Right atrium auricular region (tissue), 2 donors: ENCODE data around the gene HOXA3. TPM values are rescaled to one million over a fixed set of nuclear protein-coding genes. Genes with fewer than 3 reads are reported as not detected.

Experiments used
- DNase-seq: peaks from one replicate; pipeline ENCODE4 v3.0.0-alpha.2; 2019; ENCODE audit warnings: low spot score
- H3K27ac ChIP-seq, 2 donors: fragments of 200-600 bp; sonication (generic); 1 replicate in 1 of 2; 2 replicates in 1 of 2; pipeline ENCODE4 v1.5.1; 2016 to 2019
- H3K27me3 ChIP-seq, 2 donors: fragments of 200-600 bp; sonication (generic); one replicate each; pipeline versions ENCODE4 v1.5.1 to v1.6.0; 2017 to 2019
- H3K36me3 ChIP-seq: fragments of 200-600 bp; sonication (generic); one replicate; pipeline ENCODE4 v1.5.1; 2016
- H3K4me1 ChIP-seq, 2 donors: fragments of 200-600 bp; sonication (generic); one replicate each; pipeline versions ENCODE4 v1.5.1 to v1.6.0; 2017 to 2019
- H3K4me3 ChIP-seq, 2 donors: fragments of 200-600 bp; sonication (generic); 1 replicate in 1 of 2; 2 replicates in 1 of 2; pipeline ENCODE4 v1.5.1; 2017 to 2019; ENCODE audit warnings: mild to moderate bottlenecking in 1 of 2, moderate library complexity in 1 of 2
- H3K9me3 ChIP-seq, 2 donors: fragments of 200-600 bp; sonication (generic); one replicate each; pipeline ENCODE4 v1.5.1; 2019
- total RNA-seq, 2 donors: library from RNA; depleted of rRNA; stranded (reverse); fragments of >200 nt; gene quantifications; one replicate each; pipeline ENCODE4 v1.1.0, GENCODE V29; 2016
- TF ChIP-seq, protein P1 (sequence below), 2 donors: fragments of 200-600 bp; sonication (generic); IDR thresholded peaks; one replicate each; pipeline ENCODE4 v1.5.1; 2019; ENCODE audit warnings: antibody characterized with exemption in 2 of 2

The HOXA3 gene
- total RNA-seq, 2 donors from 2014 or later = 0.28 to 0.30 TPM

DNA sequence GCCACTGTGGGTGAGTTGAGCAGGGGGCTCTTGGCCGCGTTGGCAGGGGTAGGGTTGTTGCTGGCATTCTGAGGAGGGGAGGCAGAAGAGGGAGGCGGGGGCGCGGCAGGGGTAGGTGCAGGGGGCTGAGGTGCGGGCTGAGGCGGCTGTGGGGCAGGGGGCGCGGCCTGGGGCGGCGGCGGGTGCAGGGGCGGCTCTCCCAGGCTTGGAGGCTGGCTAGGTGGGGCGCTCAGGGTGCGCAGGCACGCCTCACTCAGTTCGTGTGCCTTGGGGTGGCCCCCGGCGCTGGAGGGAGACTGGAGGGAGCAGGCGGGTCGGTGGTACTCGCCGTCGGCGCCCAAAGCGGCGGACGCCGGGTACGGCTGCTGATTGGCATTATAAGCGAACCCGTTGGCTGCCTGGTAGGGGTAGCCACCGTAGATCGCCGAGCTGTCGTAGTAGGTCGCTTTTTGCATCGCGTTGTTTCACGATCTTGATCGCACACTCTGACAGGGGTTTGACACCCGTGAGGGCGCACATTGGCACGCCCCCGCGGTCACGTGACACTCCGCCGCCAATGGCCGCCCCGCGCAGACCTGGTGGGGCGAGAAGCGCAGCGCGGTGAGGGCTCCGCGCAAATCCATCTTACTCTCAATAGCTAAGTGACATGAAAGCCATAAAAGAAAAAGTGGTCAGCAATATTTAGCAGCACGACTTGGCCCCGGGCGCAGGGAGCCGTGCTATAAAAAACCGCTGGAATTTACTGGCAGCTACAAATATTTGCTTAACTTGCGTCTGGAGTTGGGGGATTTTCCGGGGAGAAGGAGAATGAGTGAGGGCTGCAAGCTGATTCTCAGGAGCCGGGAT lies 42.0 kb downstream of the HOXA3 start:
- Histone ChIP-seq H3K27me3 (peaks cover 7 to 43% of the 10 kb centered on the region in 2 donors), H3K9me3 (no peaks in the 10 kb centered on the region), H3K36me3 (no peaks in the 10 kb centered on the region), H3K4me3 (no peak overlapping the region), H3K27ac (no peak overlapping the region), H3K4me1 (peaks cover 0 to 15% of the 10 kb centered on the region in 2 donors)
- DNase-seq = peak; percentile 50
- TF ChIP-seq, protein P1, sequence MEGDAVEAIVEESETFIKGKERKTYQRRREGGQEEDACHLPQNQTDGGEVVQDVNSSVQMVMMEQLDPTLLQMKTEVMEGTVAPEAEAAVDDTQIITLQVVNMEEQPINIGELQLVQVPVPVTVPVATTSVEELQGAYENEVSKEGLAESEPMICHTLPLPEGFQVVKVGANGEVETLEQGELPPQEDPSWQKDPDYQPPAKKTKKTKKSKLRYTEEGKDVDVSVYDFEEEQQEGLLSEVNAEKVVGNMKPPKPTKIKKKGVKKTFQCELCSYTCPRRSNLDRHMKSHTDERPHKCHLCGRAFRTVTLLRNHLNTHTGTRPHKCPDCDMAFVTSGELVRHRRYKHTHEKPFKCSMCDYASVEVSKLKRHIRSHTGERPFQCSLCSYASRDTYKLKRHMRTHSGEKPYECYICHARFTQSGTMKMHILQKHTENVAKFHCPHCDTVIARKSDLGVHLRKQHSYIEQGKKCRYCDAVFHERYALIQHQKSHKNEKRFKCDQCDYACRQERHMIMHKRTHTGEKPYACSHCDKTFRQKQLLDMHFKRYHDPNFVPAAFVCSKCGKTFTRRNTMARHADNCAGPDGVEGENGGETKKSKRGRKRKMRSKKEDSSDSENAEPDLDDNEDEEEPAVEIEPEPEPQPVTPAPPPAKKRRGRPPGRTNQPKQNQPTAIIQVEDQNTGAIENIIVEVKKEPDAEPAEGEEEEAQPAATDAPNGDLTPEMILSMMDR (IDR thresholded peaks at IDR 0.05) = no peak

GRCh38 chr7:27109466-27110185 lies 42.8 kb downstream of the HOXA3 start:
- Histone ChIP-seq H3K27me3 (peaks cover 5 to 40% of the 10 kb centered on the region in 2 donors), H3K27ac (peak overlapping the region in 1 of 2 donors; percentile 66), H3K4me1 (peaks cover 0 to 10% of the 10 kb centered on the region in 2 donors), H3K36me3 (no peaks in the 10 kb centered on the region), H3K4me3 (no peak overlapping the region), H3K9me3 (no peaks in the 10 kb centered on the region)
- peak; percentile 40 for DNase-seq
- TF ChIP-seq, protein P1 (IDR thresholded peaks at IDR 0.05) = no peak

GRCh38 chr7:27108390-27109127 lies 43.8 kb downstream of the HOXA3 start:
- TF ChIP-seq, protein P1 (IDR thresholded peaks at IDR 0.05) = no peak
- Histone ChIP-seq H3K27me3 (peaks cover 7 to 39% of the 10 kb centered on the region in 2 donors), H3K36me3 (no peaks in the 10 kb centered on the region), H3K4me1 (peaks cover 0 to 10% of the 10 kb centered on the region in 2 donors), H3K27ac (peak overlapping the region; percentile 66 to 71), H3K9me3 (no peaks in the 10 kb centered on the region), H3K4me3 (peak overlapping the region; percentile 12 to 38)
- DNase-seq = peak; percentile 57

- Histone ChIP-seq H3K36me3 (no peaks in the 10 kb centered on the region), H3K4me3 (peak overlapping the region; percentile 12 to 38), H3K27me3 (peaks cover 10 to 38% of the 10 kb centered on the region in 2 donors), H3K27ac (peak overlapping the region; percentile 66 to 71), H3K4me1 (peaks cover 0 to 10% of the 10 kb centered on the region in 2 donors), H3K9me3 (no peaks in the 10 kb centered on the region)
- DNase-seq = peak; percentile 32
- TF ChIP-seq, protein P1 (IDR thresholded peaks at IDR 0.05) = no peak
These were observed 44.7 kb downstream of the HOXA3 start for GRCh38 chr7:27107391-27108381.

DNA sequence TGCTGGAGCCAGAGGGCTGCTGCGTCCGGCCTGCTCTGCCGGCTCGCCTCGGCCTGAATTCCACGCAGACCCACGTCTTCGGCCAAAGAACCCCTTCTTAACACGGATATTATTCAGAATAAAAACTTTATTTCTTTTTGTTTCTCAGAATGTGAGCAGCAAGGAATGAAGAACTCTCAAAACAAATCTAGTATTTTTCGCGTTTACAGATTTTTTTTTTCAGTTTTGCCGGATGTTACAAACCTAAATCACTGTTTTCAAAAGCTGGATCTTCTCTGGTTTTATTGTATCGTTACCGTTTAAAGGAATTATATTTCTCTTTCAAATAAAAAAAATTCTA lies 45.5 kb downstream of the HOXA3 start:
- no peaks in the 10 kb centered on the region for H3K36me3 ChIP-seq
- peaks cover 13 to 46% of the 10 kb centered on the region in 2 donors for H3K27me3 ChIP-seq
- peak overlapping the region in 1 of 2 donors; percentile 35 for H3K4me3 ChIP-seq
- peak overlapping the region; percentile 37 to 63 for H3K27ac ChIP-seq
- H3K4me1 ChIP-seq = peaks cover 0 to 18% of the 10 kb centered on the region in 2 donors
- TF ChIP-seq, protein P1 (IDR thresholded peaks at IDR 0.05) = no peak
- no peak for DNase-seq
- no peaks in the 10 kb centered on the region for H3K9me3 ChIP-seq
